Astrocyte of the hippocampus (primary cell): ENCODE data around the gene EFNA3.
A peak's percentile ranks its signal among the peaks of the same experiment; 100 is the strongest.

Experiments
- DNase-seq: peaks from one replicate; pipeline ENCODE4 v3.0.0; 2011; ENCODE audit warnings: low read depth, low spot score

Gene EFNA3, protein sequence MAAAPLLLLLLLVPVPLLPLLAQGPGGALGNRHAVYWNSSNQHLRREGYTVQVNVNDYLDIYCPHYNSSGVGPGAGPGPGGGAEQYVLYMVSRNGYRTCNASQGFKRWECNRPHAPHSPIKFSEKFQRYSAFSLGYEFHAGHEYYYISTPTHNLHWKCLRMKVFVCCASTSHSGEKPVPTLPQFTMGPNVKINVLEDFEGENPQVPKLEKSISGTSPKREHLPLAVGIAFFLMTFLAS

DNA sequence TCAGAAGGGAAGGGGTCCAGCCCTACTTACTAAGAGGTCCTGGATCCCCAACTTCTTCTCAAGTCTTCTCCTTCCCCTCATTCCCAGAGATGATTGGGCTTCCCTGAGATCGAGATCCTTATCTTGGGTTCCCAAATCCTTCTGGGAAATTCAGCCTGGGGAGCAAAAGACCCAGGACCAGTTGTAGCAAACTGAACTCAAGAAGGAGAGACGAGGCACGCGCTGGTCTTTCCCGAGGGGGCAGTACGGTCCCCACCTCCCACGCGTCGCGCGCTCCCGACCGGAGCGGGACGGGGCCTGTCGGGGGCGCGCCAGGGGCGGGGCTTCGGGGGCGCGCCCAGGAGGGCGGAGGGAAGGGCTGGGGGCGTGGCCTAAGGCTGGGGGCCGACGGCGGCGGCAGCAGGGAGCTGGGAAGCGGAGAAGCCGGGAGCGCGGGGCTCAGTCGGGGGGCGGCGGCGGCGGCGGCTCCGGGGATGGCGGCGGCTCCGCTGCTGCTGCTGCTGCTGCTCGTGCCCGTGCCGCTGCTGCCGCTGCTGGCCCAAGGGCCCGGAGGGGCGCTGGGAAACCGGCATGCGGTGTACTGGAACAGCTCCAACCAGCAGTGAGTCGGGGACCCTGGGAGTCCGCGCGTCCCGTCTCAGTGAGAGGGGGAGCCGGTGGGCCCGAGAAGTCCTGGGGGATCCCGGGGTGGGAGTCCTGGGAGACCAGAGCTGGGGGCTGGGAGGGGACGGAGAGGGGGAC lies at the start of gene EFNA3:
EFNA3 (plus strand) TSS at position 369 of the 741 bp plus-strand sequence; CDS start at position 474, 105 bp downstream.
- DNase-seq, result peak; percentile 81

DNA sequence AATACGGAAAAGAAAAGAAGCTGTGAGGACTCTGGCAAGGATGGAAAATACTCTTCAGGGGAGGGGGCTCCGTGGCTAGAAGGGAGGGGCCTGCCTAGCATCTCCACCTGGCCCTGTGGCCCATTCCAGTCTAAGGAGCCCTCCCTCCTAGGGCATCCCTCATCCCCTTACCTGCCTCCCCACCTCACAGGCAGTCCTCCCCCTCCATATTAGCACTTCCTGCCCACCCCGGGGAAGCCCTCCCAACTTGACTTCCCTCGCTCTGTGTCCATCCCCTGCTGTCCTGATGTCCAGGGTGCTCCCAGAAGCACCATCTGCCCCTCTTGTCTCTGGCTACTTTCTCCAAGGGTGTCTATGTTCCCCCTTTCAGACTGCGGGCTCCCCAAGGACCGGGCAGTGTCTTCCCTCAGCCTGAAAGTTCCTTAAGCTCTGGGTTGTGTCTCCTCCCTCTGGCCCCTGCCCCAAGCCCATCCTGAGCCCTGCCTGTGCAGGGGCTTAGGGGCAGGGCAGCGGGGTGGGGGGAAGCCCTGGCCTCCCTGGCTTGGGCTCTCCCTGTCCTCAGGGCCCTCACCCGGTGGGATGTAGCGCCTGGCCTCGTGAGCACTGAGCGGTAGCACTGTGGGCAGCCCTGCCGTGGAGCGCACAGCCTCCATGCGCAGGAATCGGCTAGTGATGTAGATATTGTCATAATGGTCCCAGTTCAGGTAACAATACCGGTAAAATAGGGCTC lies 49.0 kb upstream of the EFNA3 start:
- no peak for DNase-seq

DNA sequence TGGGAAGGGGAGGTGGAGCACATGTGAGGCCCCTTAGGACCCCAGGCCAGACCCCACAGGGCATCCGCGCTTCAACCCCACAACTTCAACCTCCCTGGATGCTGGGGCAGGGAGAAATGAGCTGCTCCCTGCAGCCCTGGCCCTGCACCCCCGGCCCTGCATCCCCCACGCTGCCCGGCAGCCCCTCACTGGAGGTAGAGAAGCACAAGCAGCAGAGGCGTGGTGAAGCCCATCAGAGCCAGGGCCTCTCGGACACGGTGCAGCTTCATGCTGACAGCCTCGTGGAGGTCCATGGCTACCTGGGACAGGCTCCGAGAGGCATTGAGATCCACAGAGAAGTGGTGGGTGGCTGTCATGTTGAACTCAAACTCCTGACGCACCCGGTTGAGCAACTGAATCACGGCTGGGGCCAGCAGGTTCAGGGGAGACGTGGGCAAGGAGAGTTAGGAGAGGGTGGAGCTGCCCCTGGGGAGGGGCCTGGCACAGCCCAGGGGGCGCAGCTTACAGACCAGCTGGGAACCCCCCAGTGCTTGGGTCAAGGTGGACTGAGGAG lies 48.3 kb upstream of the EFNA3 start:
- no peak for DNase-seq

DNA sequence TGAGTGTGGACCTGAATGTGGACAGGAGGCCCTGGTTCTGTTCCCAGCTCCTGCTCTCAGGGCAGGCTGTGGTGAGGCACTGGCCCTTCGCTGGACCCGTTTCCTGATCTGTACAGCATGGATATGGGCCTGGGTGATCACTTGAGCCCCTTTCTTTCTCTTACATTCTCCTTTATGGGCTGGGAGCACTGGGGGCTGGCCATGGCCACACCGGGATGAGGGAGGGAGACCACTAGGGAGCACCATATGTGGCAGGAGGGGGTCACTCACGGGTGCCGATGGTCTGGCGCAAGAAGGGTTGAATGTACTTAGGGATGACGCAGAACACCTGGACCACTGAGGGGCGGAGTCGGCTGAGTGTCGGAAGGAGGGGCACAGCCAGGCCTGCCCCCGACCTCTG lies 47.7 kb upstream of the EFNA3 start:
- DNase-seq, result no peak

DNA sequence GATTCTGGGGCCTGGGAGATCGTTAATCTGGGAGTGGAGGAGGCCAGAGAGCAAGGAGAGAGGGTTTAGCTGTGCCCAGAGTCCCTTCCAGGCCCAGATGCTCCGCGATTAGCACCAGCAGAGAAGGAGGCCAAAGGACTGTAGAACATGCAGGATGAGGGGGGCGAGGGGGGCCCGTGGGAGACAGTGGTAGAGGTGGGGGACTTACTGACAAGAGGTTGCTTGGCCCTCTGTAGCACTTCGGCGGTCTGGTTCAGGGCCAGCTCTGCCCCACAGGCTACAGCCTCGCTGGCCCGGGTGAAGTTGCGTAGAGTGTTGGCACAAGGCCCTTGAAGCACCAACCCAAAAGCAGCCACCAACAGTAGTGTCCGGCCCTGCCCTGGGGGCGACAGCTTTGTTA lies 45.8 kb upstream of the EFNA3 start:
- DNase-seq, result no peak

DNA sequence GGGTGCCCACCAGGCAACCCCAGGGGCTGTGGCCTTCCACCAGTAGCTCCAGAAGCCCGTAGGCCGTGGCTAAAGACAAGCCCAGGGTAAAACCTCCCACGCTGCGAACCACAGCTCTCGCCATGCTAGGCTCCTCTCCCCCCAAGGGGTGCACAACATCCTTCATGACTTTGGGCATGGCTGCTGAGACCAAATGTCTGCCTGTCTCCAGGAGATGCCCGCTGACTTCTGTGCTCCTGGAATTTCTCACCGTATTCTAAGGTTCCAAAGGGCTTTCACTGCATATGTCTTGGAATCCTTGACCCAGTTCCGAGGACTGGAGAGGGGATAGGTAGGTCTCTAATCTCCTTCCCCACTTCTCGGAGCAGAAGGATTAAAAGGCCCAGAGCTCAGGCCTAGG lies 45.1 kb upstream of the EFNA3 start, which contains the start of the genes DCST1 and DCST2:
DCST1 (plus strand) TSS at position 301 of the 400 bp plus-strand sequence. CDS start 213 bp downstream, outside the sequence.
DCST2 (minus strand) TSS at position 258 of the 400 bp plus-strand sequence; CDS start at position 178, 80 bp downstream.
- DNase-seq, result no peak

DNA sequence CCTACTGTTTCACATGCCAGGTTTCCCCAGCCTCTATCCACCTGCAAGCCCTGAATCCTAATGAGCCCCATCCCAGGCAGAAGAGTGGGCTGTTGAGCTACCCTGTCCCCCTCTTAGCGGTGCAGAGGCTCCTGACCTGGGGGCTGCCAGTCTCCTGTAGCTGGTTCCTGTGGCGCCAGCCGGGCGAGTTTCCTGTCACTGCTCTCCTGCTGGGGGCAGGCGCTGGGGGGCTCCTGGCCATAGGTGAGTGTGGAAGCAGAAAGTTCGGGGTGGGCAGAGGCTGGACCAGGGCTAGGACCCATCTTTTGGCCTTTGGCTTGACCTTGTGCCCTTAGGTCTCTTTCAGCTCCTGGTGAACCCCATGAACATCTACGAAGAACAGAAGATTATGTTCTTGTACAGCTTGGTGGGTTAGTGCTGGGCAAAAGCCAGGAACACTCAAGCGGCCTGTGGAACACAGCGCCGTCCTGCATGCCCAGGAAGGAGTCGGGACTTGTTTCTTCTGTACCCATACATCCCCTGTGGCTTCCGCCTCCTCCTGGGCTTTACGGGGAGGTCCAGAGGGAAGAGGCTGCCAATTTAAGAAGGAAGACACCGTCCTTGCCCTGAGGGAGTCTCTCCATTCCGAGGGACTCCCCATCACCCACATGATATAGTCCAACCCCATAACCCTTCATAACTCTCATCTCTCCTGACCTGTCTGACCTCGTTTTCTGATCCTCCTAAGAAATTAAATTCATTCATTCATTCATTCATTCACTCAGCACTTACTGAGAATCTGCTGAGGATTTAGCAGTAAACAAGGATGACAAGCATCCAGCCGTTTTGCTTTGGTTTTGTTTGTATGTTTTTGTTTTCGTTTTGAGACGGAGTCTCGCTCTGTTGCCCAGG lies 44.1 kb upstream of the EFNA3 start:
- DNase-seq, result no peak

DNA sequence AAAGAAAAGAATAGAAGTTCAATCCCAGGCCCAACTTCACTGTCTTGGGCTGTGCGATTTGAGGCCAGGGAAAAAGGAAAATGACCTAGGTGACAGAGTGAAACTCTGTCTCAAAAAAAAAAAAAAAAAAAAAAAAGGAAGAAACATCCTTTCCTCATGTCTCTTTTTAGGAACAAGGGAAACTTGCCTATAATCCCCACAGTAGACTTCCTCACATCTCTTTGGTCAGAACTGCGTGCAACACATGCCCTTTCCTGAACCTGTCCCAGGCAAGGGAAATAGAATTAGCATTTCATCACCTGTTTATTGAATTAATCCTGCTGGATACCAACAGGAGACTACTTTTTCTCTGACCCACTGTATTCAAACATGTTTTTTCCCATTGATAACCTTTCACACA lies 42.7 kb upstream of the EFNA3 start:
- DNase-seq, result no peak

DNA sequence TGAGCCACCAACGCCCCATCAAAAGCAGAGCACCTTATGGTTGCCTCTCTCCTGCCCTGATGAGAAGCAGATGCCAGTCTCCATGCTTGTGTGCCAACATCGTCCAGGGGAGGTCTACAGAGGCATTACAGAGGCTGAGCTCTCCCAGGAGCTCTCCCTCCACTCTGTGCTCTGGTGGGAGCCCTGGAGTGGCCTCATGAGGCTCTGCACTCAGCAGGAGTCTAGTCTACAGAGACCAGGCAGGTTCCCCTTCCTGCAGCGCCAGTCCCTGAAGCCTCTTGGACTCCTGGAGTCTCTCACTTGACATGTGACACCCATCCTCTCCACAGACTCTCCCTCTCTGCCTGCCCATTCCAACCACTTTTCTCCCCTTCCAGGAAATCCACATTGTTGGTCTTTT lies 41.6 kb upstream of the EFNA3 start:
- DNase-seq, result no peak

DNA sequence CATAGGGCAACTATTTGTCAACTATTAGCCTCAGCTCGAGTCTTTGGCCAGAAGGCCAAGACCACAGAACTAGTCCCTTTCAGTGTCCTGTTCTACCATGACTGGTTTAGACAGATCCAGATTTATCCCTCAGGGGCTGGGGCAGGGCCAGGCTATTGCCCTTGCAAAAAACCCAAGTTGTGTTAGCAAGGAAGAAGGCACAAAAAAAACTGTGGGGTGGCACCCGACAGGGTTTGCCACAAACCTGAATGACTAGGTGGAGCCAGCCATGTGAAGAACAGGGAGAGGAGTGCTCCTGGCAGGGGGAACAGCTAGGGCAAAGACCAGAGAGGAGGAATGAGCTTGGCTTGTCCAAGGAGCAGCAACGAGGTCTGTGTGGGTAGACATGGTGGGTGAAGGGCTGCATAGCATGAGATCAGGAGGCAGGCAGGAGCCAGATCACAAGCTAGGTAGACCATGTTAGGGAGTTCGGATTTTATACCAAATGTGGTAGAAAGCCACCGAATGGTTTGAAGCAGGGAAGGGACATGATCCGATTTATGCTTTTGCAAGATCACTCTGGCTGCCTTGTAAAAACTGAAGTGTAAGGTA lies 40.7 kb upstream of the EFNA3 start:
- no peak for DNase-seq

DNA sequence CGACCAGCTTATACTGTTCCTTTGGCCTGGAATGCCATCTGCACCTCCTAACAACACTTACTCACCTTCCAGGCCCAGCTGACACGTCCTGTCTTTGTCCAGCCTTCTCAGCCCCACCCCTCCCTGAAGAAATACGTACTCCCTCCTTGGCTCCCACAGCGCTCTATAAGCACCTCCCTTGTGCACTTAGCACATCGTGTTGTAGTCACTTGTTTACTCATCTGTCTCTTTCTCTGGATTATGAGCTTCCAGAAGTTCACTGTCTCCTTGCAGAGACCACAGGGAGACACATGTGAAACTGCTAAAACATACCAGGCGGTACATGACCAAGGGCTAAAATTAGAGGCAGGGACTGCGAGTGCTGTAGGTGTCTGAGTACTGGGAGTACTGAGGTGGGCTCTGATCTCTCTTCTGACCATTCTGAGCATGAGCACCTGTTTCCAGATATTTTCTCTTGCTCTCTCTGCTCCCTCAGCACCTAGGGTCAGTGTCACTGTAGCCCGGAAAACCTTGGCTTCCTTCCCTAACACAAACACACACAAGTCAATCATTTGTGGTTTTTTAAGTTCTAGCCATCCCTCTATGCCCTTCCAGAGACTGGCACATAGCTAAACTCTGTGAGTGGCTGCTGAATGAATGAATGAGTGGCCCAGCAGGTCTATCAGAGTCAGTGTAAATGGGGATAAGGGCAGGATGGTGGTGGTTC lies 39.9 kb upstream of the EFNA3 start:
- DNase-seq, result no peak

DNA sequence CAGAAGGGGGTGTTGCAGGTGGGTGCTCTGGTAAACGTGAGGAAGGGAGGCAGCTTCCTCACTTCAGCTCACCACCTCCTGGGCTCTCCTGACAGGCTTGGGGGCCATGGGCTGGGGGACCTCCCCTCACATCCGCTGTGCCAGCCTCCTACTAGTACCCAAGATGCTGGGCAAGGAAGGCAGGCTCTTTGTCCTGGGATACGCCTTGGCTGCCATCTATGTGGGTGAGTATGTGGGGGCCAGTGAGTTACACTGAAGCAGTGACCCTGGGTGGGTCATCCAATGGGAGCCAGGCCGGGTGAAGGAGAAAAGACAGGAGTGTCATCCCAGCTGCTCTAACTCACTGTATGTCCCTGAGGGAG lies 39.3 kb upstream of the EFNA3 start:
- no peak for DNase-seq

DNA sequence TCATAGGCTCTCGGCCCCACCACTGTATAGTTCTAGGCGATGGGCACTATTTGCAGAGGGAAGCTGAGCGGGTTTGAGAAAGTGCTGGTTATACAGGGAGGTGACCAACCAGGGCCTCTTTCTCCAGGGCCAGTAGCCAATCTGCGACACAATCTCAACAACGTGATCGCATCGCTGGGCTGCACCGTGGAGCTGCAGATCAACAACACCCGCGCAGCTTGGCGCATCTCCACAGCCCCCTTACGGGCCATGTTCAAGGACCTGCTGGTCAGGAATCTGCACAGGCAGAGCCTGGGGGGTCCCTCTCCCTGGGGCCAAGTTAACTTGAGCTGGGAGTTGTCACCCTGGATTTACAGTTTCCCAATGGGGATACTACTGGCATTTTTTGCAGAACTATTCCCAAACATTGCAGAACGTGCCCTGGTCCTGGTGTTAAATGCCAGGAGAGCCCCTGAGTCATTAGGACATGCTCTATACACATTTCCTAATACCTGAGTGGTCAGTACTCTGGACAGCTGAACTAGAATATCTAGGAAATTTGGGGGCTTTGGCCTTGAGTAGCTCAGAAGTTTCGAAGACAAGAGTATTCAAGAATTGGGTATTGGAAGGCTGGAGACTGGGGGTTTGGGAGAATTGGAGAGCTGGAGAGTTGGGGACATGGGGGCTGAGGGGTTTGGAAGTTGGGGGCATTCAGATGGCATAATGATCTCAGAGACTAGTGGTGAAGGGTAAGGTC lies 38.1 kb upstream of the EFNA3 start:
- DNase-seq, result no peak

DNA sequence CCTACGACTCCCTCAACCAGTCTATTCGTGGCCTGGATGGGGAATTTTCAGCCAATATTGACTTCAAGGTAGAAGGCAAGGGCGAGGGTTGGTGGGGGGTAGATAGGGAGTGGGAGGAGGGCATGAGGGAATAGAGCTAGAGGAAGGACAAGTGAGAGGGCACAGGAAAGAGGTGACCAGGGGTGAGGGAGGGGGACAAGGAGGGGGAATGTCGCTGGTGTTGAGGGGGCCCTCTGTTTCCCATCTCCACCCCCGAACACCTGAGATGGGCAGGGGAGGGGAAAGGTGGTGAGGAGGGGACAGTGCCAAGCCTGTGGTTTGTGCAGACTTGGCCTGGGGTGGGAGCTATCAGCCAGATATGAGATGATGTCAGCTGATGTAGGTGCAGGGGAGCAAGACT lies 35.8 kb upstream of the EFNA3 start:
- no peak for DNase-seq

DNA sequence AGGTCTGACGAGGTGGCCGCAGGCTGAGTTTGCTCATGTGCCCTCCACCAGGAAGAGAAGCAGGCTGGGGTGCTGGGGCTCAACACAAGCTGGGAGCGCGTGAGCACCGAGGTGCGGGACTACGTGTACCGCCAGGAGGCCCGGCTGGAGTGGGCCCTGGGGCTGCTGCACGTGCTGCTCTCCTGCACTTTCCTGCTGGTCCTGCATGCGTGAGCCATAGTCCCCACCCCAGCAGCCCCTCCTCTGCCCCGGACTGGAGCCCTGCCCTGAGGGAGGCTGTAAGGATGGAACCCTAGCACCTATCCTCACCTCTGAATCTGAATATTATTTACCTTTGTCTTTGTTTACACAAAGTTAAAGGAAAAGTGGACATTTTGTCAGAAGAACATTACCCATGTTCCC lies 35.3 kb upstream of the EFNA3 start:
- DNase-seq, result no peak

DNA sequence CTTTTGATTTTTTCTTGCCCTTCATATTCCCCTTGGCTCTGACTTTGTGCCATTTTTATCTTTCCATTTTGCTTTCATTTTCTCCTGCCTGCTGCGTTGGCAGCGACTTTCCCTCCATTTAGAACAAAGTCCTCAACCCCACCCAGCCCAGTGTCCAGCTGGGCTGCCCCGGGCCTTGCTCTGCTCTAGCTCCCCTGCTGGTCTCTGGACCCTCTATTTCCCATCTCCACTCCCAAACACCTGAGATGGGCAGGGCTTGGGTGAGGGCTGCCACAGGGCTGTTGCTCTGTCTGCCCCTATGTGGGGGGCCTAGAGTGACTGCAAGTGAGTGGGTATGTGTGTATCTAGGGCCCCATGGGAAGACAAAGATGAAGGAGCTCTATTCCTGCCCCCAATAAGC lies 34.8 kb upstream of the EFNA3 start:
- no peak for DNase-seq

DNA sequence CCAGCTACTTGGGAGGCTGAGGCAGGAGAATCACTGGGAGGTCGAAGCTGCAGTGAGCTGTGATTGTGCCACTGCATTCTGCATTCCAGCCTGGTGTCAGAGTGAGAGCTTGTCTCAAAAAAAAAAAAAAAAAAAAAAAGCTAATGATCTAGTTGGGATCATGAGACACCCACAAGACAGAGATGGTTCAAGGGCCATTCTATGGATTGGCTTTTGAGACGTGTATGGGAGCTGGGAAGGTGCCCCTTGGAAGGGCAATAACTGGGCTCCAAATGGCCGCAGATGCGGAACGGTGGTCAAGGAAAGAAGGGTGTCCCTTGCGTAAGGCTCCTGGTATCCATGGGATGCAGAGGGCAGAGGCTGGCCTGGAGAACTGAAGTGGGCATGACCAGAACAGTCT lies 34.3 kb upstream of the EFNA3 start:
- DNase-seq, result no peak

DNA sequence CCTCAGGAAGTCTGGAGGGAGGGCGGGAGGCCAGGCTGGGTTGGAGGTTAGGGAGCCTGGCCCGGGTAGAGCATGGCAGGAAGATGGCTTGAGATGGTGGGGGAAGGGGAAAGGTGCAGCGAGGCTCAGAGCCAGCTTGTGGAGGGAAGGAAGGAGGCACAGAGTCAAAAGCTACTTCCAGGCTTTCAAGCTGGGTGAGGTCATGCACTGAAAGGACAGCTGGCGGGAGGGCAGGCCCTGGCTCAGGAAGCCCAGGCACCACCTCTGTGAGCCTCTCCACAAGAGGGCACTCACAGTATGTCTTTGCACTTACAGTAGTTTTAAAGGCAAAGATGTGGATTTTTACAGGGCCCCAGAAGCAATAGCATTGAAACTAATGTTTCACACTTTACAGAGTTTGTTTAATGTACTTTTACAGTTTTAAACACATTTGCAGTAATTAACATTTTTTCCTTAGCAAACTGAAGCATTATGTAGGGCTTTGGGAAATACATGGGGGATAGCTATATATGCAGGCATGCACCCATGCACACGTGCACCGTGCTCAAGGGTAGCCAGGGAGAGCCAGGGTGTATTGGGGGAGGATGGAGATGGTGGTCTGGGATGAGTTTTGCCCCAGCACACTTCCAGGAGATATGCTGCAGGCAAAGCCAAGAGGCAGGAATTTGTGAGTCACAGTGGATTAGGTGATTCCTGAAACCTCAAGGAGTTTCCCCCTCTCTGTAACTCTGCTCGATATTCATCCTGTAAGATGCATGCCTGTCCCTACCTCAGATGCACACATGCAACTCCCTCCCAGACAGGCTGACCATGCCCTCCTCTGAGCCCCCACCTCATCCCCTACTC lies 33.6 kb upstream of the EFNA3 start:
- DNase-seq, result peak; percentile 81
